GM12878 (cell line): Measurements from ENCODE around the gene CASK. TPM values are rescaled to one million over a fixed set of nuclear protein-coding genes. Genes with fewer than 3 reads are reported as not detected.

Experiments
- ATAC-seq: fragments of 200-7000 bp; cut with Tn5 transposase; 3 replicates; pipeline ENCODE4 v1.9.1; 2020; ENCODE audit warnings: mild to moderate bottlenecking, moderate library complexity
- BruUV-seq: library from RNA; stranded (reverse); fragments of 400-500 nt; replicated peaks from 2 replicates; lab custom pipeline; 2021; lab: Mats Ljungman, UMichigan
- CTCF ChIA-PET: fragments of 300-600 bp; sonication (Branson Sonifier 250); formaldehyde crosslinking; extraction: SDS; loops from one replicate; lab custom pipeline; 2021; ENCODE audit warnings: inconsistent platforms; lab: Yijun Ruan, JAX
- POLR2A ChIA-PET: fragments of 350-600 bp; formaldehyde crosslinking; extraction: SDS; loops from one replicate; lab custom pipeline; 2021; ENCODE audit warnings: inconsistent platforms; lab: Charles Lee
- RAD21 ChIA-PET: fragments of 300-600 bp; sonication (Branson Sonifier 250); formaldehyde crosslinking; loops from one replicate; lab custom pipeline; 2023; ENCODE audit warnings: antibody characterized with exemption; ENCODE audit not compliant: unreplicated experiment; lab: Charles Lee
- SMC1A ChIA-PET: fragments of 300-600 bp; sonication (Branson Sonifier 250); formaldehyde crosslinking; loops from one replicate; lab custom pipeline; 2023; ENCODE audit not compliant: unreplicated experiment, uncharacterized antibody; lab: Charles Lee
- DNase-seq: peaks from one replicate; pipeline ENCODE4 v3.0.0-alpha.2; 2011; ENCODE audit warnings: low read depth, low spot score
- FAIRE-seq: peaks from 3 replicates; lab custom pipeline; 2011; peaks lifted over from hg19 to GRCh38; lab: Jason Lieb, UNC
- H2AFZ ChIP-seq: 2 replicates; pipeline ENCODE4 v1.6.0; 2011; ENCODE audit warnings: low read depth, low read length, control low read depth; ENCODE audit not compliant: control insufficient read depth
- H3K27ac ChIP-seq: 2 replicates; pipeline ENCODE4 v1.5.1; 2011; ENCODE audit warnings: control low read depth; ENCODE audit not compliant: control insufficient read depth, insufficient read depth
- H3K27me3 ChIP-seq, 2 experiments: replicated peaks in 1 of 2; 2 replicates each; pipeline versions ENCODE4 v1.6.0 to v1.6.1; 2011; ENCODE audit warnings: low read length in 1 of 2; ENCODE audit not compliant: control insufficient read depth in 2 of 2, insufficient read depth in 2 of 2
- H3K36me3 ChIP-seq, 2 experiments: 2 replicates each; pipeline ENCODE4 v1.5.1; 2011; ENCODE audit warnings: low read length in 1 of 2; ENCODE audit not compliant: control insufficient read depth in 2 of 2, insufficient read depth in 2 of 2
- H3K4me1 ChIP-seq: 2 replicates; pipeline ENCODE4 v1.6.1; 2011; ENCODE audit warnings: mild to moderate bottlenecking, low read length, moderate library complexity, mixed read lengths; ENCODE audit not compliant: control insufficient read depth, insufficient read depth
- H3K4me2 ChIP-seq: 2 replicates; pipeline ENCODE4 v1.6.0; 2011; ENCODE audit warnings: control low read depth; ENCODE audit not compliant: control insufficient read depth, insufficient read depth
- H3K4me3 ChIP-seq: fragments of 200-600 bp; sonication (generic); 2 replicates; pipeline ENCODE4 v1.5.1; 2016
- H3K79me2 ChIP-seq: 2 replicates; pipeline ENCODE4 v1.6.0; 2011; ENCODE audit warnings: low read length; ENCODE audit not compliant: control insufficient read depth, insufficient read depth
- H3K9ac ChIP-seq: 2 replicates; pipeline ENCODE4 v1.8.0; 2011; ENCODE audit warnings: low read length, control low read depth, mixed read lengths; ENCODE audit not compliant: control insufficient read depth, insufficient read depth
- H3K9me3 ChIP-seq: replicated peaks from 3 replicates; pipeline ENCODE4 v1.5.1; 2011; ENCODE audit warnings: mild to moderate bottlenecking, low read length; ENCODE audit not compliant: control insufficient read depth, insufficient read depth
- H4K20me1 ChIP-seq: 2 replicates; pipeline ENCODE4 v1.6.0; 2011; ENCODE audit not compliant: control insufficient read depth, insufficient read depth
- CBX3 ChIP-seq: fragments of 200-600 bp; sonication (generic); IDR thresholded peaks from 2 replicates; pipeline ENCODE4 v1.6.1; 2016; ENCODE audit warnings: low read depth, borderline replicate concordance
- EGR1 ChIP-seq, 2 experiments: IDR thresholded peaks; 1 replicate in 1 of 2; 2 replicates in 1 of 2; pipeline ENCODE4 v1.6.1; 2011 to 2012; ENCODE audit warnings: low read depth in 2 of 2, low read length in 2 of 2, borderline replicate concordance in 1 of 2, mild to moderate bottlenecking in 1 of 2, moderate library complexity in 1 of 2
- GABPA ChIP-seq: IDR thresholded peaks from 2 replicates; pipeline ENCODE4 v1.6.1; 2014; ENCODE audit warnings: antibody characterized with exemption, low read depth, mild to moderate bottlenecking, inconsistent platforms
- HDAC6 ChIP-seq: fragments of 200-600 bp; sonication (generic); IDR thresholded peaks from one replicate; pipeline ENCODE4 v1.8.0; 2017; ENCODE audit warnings: antibody characterized with exemption; ENCODE audit not compliant: unreplicated experiment
- IKZF1 ChIP-seq: fragments of 450-650 bp; conservative IDR thresholded peaks from 2 replicates; pipeline ENCODE4 v1.6.1; 2017; ENCODE audit warnings: antibody characterized with exemption, mild to moderate bottlenecking
- KAT2A ChIP-seq: conservative IDR thresholded peaks from 2 replicates; pipeline ENCODE4 v1.6.1; 2011; ENCODE audit warnings: low read depth, low read length; ENCODE audit not compliant: control insufficient read depth
- MAX ChIP-seq: IDR thresholded peaks from 2 replicates; pipeline ENCODE4 v1.6.1; 2012; ENCODE audit warnings: low read depth, low read length, improper control_type of control experiment
- RFX5 ChIP-seq: IDR thresholded peaks from 2 replicates; pipeline ENCODE4 v1.6.1; 2011; ENCODE audit warnings: low read depth, low read length, improper control_type of control experiment
- SMC3 ChIP-seq: IDR thresholded peaks from 2 replicates; pipeline ENCODE4 v1.6.1; 2011; ENCODE audit warnings: low read length, improper control_type of control experiment, borderline replicate concordance
- YY1 ChIP-seq: IDR thresholded peaks from 2 replicates; pipeline ENCODE4 v1.6.1; 2011; ENCODE audit warnings: low read depth, mild to moderate bottlenecking, low read length
- ZNF592 ChIP-seq: fragments of 450-650 bp; IDR thresholded peaks from 2 replicates; pipeline ENCODE4 v1.6.1; 2017; ENCODE audit warnings: mild to moderate bottlenecking, moderate library complexity
- WGBS: methylation state at CpG from one replicate; pipeline ENCODE4 v1.1.6; 2016; ENCODE audit warnings: low lambda C conversion rate; ENCODE audit not compliant: insufficient replicate concordance, insufficient coverage; ENCODE audit errors: missing lambda C conversion rate; 5-methylcytosine and 5-hydroxymethylcytosine counted together
- in situ Hi-C: fragments of 300-500 bp; cut with MboI; formaldehyde crosslinking; loops from 9 replicates; pipeline ENCODE4 v1.14.3; 2018; ENCODE audit warnings: mixed read lengths
- intact Hi-C: fragments of 100-400 bp; cut with micrococcal nuclease; formaldehyde crosslinking; loops from one replicate; pipeline ENCODE4 v1.14.2; 2022; ENCODE audit not compliant: unreplicated experiment
- polyA plus RNA-seq, 11 experiments: library from polyadenylated mRNA; depleted of rRNA in 4 of 11; unstranded in 6 of 11; stranded (reverse) in 5 of 11; fragments of >200 nt; fragmentation: Nextera tagmentation in 4 of 11; fragmentation: Illumina TruSeq in 1 of 11; extraction: Ambion mirVana in 4 of 11; extraction: Trizol in 1 of 11; gene quantifications; 1 replicate in 1 of 11; 2 replicates in 10 of 11; pipeline versions ENCODE4 v1.2.1 to v1.2.3, GENCODE V29; 2011 to 2016; ENCODE audit warnings: inconsistent platforms in 2 of 11, missing spikeins in 2 of 11, low read depth in 1 of 11
- total RNA-seq, 4 experiments: library from RNA; depleted of rRNA in 3 of 4; stranded (reverse); fragments of >200 nt in 3 of 4; fragmentation: Illumina TruSeq in 1 of 4; extraction: Trizol in 1 of 4; gene quantifications; 2 replicates each; pipeline versions ENCODE4 v1.2.1 to v1.2.3, GENCODE V29; 2013 to 2021

CASK gene
- total and polyA plus RNA-seq, 10 of the 15 experiments (the other 5 are each of a cell fraction or from before 2014, with no cell fraction given), result 0.60 to 45.9 (median 4.8) TPM

GRCh38 chrX:41478381-41478911 lies 444.9 kb downstream of the CASK start:
- Histone ChIP-seq H3K9me3 (no peaks in the 10 kb centered on the region), H3K27me3 (no peaks in the 10 kb centered on the region; a peak in 1 of 4 replicates), H3K4me2 (no peak overlapping the region), H3K27ac (no peak overlapping the region), H3K4me3 (no peak overlapping the region), H3K4me1 (no peaks in the 10 kb centered on the region), H4K20me1 (no peaks in the 10 kb centered on the region), H2AFZ (no peak overlapping the region), H3K36me3 (no peaks in the 10 kb centered on the region), H3K9ac (no peak overlapping the region), H3K79me2 (no peaks in the 10 kb centered on the region)
- no TSS peak for BruUV-seq
- WGBS, result 18% methylated on average over 6 of the region's 6 CpGs
- TF ChIP-seq KAT2A (no peak), YY1 (no peak), EGR1 (IDR thresholded peaks at IDR 0.05; ENCODE audit: borderline replicate concordance in 1 of 2, low read depth in 2 of 2, low read length in 2 of 2) (no peak), CBX3 (no peak), IKZF1 (no peak), HDAC6 (no peak), MAX (no peak), ZNF592 (no peak), SMC3 (no peak), RFX5 (no peak), GABPA (no peak)
- POLR2A ChIA-PET, result interaction anchor here (0.5 to 0.6 kb wide), 2 partner anchors 108 to 124 kb away, joined by 3 read pairs; no protein-coding TSS in a partner anchor
- CTCF ChIA-PET, result interaction anchor here (0.7 to 1.0 kb wide), 2 partner anchors 34 to 226 kb away, joined by 3 read pairs; no protein-coding TSS in a partner anchor
- ATAC-seq (no peak), DNase-seq (no peak), FAIRE-seq (no peak)
- SMC1A ChIA-PET, result no interaction called here
- intact Hi-C loops, result no loop called here
- RAD21 ChIA-PET, result no interaction called here
- in situ Hi-C loops, result no loop called here
